Glutamatergic neuron (in vitro differentiated cells): Measurements from ENCODE around the gene PRR23B. TPM values are rescaled to one million over a fixed set of nuclear protein-coding genes. Genes with fewer than 3 reads are reported as not detected.

Experiments used
- DNase-seq: peaks from one replicate; pipeline ENCODE4 v3.0.0; 2022
- H3K27ac Mint-ChIP-seq: one replicate; pipeline ENCODE4 v1.8.0; 2020; ENCODE audit warnings: mild to moderate bottlenecking, mixed read lengths, inconsistent platforms; ENCODE audit not compliant: unreplicated experiment
- H3K27me3 Mint-ChIP-seq: one replicate; pipeline ENCODE4 v1.8.0; 2020; ENCODE audit warnings: mild to moderate bottlenecking, moderate library complexity, mixed read lengths, inconsistent platforms; ENCODE audit not compliant: unreplicated experiment
- H3K36me3 Mint-ChIP-seq: one replicate; pipeline ENCODE4 v1.8.0; 2020; ENCODE audit warnings: mild to moderate bottlenecking, mixed read lengths, inconsistent platforms; ENCODE audit not compliant: unreplicated experiment
- H3K4me1 Mint-ChIP-seq: one replicate; pipeline ENCODE4 v1.8.0; 2020; ENCODE audit warnings: mild to moderate bottlenecking, low read depth, mixed read lengths, inconsistent platforms; ENCODE audit not compliant: unreplicated experiment
- H3K4me3 Mint-ChIP-seq: one replicate; pipeline ENCODE4 v1.8.0; 2020; ENCODE audit warnings: mild to moderate bottlenecking, mixed read lengths, inconsistent platforms; ENCODE audit not compliant: unreplicated experiment
- H3K9me3 Mint-ChIP-seq: one replicate; pipeline ENCODE4 v1.8.0; 2020; ENCODE audit warnings: mild to moderate bottlenecking, moderate library complexity, mixed read lengths, inconsistent platforms; ENCODE audit not compliant: unreplicated experiment
- total RNA-seq: library from RNA; stranded (reverse); fragmentation: NEBNext Ultra II Directional; extraction: Animal tissue kit (Norgen Biotek cat#: 25700); gene quantifications from one replicate; pipeline ENCODE4 v1.2.1, GENCODE V29; 2021; ENCODE audit not compliant: unreplicated experiment
- TF ChIP-seq, protein P1 (sequence below): fragments of 200-600 bp; sonication (generic); IDR thresholded peaks from one replicate; pipeline ENCODE4 v1.5.0; 2021; ENCODE audit not compliant: partially characterized antibody, unreplicated experiment

Gene PRR23B
- total RNA-seq, 1 donor from 2014 or later = not detected

DNA sequence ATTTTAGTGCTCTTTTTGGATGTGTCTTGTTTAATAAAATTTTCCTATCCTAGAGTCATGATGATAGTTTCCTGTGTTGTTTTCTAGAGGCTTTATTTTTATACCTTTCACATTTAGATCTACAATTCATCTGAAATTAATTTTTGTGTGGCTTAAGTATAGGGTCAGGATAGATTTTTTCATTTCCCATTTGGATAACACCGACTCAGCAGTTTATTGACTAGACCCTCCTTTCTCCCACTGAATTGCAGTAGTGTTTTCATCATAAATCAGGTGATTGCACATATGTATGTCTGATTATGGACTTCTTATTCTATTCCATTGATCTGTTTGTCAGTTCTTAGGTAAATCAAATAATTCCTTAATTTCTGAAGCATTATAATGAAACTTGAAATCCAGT is 25.0 kb downstream of the PRR23B start:
- TF ChIP-seq, protein P1, sequence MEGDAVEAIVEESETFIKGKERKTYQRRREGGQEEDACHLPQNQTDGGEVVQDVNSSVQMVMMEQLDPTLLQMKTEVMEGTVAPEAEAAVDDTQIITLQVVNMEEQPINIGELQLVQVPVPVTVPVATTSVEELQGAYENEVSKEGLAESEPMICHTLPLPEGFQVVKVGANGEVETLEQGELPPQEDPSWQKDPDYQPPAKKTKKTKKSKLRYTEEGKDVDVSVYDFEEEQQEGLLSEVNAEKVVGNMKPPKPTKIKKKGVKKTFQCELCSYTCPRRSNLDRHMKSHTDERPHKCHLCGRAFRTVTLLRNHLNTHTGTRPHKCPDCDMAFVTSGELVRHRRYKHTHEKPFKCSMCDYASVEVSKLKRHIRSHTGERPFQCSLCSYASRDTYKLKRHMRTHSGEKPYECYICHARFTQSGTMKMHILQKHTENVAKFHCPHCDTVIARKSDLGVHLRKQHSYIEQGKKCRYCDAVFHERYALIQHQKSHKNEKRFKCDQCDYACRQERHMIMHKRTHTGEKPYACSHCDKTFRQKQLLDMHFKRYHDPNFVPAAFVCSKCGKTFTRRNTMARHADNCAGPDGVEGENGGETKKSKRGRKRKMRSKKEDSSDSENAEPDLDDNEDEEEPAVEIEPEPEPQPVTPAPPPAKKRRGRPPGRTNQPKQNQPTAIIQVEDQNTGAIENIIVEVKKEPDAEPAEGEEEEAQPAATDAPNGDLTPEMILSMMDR = no peak
- peaks cover 2% of the 10 kb centered on the region for H3K27me3 Mint-ChIP-seq
- no peaks in the 10 kb centered on the region for H3K4me1 Mint-ChIP-seq
- no peak for DNase-seq
- no peak overlapping the region for H3K27ac Mint-ChIP-seq
- no peak overlapping the region for H3K4me3 Mint-ChIP-seq
- peaks cover 1% of the 10 kb centered on the region for H3K9me3 Mint-ChIP-seq
- no peaks in the 10 kb centered on the region for H3K36me3 Mint-ChIP-seq

DNA sequence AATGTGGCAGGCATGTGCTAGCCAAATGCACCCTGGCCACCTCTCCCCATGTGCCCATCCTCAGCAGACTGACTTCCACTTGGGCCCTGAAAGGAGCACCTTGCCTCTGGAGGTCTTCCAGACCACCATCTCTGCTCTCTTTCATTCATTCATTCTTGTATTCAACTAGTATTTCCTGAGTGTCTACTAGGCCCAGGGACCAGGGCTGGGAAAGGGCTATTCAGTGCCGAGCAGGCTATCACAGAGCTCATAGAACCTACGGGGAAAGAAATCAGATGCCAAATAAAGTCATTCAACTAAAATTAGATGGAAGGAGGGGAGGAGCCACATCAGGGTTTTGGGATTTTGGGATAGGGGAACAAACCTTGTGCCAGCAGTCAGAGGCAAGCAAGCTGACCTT is 33.5 kb downstream of the PRR23B start:
- TF ChIP-seq, protein P1 = no peak
- H3K27me3 Mint-ChIP-seq = no peaks in the 10 kb centered on the region
- no peak overlapping the region for H3K4me3 Mint-ChIP-seq

DNA sequence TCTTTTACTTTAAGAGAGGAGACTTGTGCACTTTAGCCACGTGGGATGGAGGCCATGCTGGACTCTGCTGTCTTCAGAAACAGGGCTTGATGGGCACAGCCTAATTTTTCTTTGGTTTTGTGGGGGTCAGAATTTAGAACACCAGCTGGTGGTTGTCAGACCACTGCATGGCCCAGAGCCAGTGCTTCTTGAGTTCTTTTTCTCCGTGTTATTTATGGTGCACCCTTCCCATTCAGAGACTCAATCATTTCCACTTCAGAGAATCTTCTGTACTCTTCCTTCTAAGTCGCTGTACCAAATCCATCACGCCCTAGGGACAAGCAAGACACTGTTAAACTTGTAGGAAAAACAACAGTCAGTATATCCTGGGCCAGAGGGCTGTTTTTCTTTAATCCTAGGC is 34.8 kb downstream of the PRR23B start:
- H3K36me3 Mint-ChIP-seq = no peaks in the 10 kb centered on the region
- H3K27ac Mint-ChIP-seq = no peak overlapping the region
- DNase-seq = no peak
- H3K9me3 Mint-ChIP-seq = peaks cover 3% of the 10 kb centered on the region
- no peaks in the 10 kb centered on the region for H3K27me3 Mint-ChIP-seq
- H3K4me3 Mint-ChIP-seq = no peak overlapping the region
- H3K4me1 Mint-ChIP-seq = no peaks in the 10 kb centered on the region
- TF ChIP-seq, protein P1 = no peak

More for the DNA sequence above, 33.5 kb downstream of the PRR23B start:
- Mint-ChIP-seq H3K4me1 (no peaks in the 10 kb centered on the region), H3K9me3 (peaks cover 3% of the 10 kb centered on the region), H3K27ac (no peak overlapping the region), H3K36me3 (no peaks in the 10 kb centered on the region)
- no peak for DNase-seq

DNA sequence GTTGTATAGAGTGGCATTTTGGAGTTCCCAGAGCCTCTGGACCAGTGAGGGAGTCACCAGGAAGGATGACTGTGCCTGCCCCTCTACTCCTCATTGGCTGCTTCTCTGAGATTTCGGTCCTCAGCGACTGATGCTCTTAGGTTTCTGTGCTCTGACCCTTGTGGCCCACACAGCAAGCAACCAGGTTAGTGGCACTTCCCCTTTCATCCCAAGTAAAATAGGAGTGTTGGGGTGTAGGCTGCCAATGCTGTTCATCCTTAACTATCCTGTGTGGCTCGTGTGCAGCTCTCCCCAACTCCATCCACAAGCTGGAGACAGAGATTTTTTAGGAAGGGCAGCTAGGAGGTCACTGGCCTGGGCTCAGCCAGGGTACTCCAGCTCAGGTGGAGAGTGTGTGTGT is 35.9 kb downstream of the PRR23B start:
- H3K27ac Mint-ChIP-seq = no peak overlapping the region
- H3K4me1 Mint-ChIP-seq = no peaks in the 10 kb centered on the region
- H3K36me3 Mint-ChIP-seq = no peaks in the 10 kb centered on the region
- TF ChIP-seq, protein P1 = no peak
- no peak overlapping the region for H3K4me3 Mint-ChIP-seq
- H3K9me3 Mint-ChIP-seq = peaks cover 3% of the 10 kb centered on the region
- H3K27me3 Mint-ChIP-seq = peaks cover 2% of the 10 kb centered on the region
- DNase-seq = no peak

DNA sequence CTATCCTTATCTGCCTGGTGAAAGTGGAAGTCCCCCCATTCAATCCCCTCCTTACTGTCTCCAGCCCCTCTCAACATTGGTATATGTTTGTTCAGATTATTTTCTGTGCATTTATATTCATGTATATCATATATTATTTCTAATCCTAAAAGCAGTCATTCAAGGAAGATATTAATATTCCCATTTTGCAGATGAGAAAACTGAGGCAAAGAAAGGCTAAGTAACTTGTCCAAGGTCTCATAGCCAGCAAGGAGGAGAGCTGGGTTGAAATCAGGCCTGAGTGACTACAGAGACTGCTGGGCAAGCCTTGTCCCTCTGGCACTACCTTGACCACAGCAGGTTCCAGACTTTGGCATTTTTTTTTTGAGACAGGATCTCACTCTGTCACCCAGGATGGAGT is 44.7 kb downstream of the PRR23B start:
- H3K9me3 Mint-ChIP-seq = no peaks in the 10 kb centered on the region
- peaks cover 4% of the 10 kb centered on the region for H3K27me3 Mint-ChIP-seq
- H3K36me3 Mint-ChIP-seq = no peaks in the 10 kb centered on the region
- H3K4me1 Mint-ChIP-seq = no peaks in the 10 kb centered on the region
- H3K27ac Mint-ChIP-seq = no peak overlapping the region
- no peak for DNase-seq
- H3K4me3 Mint-ChIP-seq = no peak overlapping the region
- TF ChIP-seq, protein P1 = no peak
